Measurements from ENCODE around the gene CDH11. TPM values are rescaled to one million over a fixed set of nuclear protein-coding genes. Genes with fewer than 3 reads are reported as not detected.

CDH11 gene
- total RNA-seq, 1 donor from 2014 or later, result 31.7 TPM

DNA sequence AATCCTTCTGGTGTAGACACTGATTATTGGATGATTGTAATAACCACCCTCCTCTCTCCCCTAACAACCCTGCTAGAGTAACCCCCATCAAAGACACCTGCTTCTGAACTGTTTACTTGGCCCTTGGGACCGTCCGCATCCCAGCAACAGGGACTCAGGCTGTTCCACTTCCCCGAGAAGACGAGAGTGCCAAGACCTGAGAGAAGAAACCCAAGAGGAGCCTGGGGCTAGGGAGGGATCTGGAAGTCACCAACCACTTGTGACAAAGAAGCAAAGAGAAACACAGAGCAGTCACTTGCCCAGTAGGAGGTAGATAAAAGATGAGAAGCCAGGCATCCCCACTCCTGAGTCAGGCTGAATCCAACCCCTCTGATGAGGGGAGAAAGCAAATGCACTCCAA is 84.3 kb downstream of the CDH11 start:
- no peak for DNase-seq (ENCODE audit: low read depth, low spot score)
- Mint-ChIP-seq H3K4me3 (no peak overlapping the region), H3K4me1 (peaks cover 19% of the 10 kb centered on the region), H3K36me3 (ENCODE audit: low read depth) (peaks cover 6% of the 10 kb centered on the region), H3K27ac (ENCODE audit: unreplicated experiment) (no peak overlapping the region), H3K9me3 (no peaks in the 10 kb centered on the region), H3K27me3 (ENCODE audit: low read depth) (peaks cover 12% of the 10 kb centered on the region)
- TF ChIP-seq, protein P1, sequence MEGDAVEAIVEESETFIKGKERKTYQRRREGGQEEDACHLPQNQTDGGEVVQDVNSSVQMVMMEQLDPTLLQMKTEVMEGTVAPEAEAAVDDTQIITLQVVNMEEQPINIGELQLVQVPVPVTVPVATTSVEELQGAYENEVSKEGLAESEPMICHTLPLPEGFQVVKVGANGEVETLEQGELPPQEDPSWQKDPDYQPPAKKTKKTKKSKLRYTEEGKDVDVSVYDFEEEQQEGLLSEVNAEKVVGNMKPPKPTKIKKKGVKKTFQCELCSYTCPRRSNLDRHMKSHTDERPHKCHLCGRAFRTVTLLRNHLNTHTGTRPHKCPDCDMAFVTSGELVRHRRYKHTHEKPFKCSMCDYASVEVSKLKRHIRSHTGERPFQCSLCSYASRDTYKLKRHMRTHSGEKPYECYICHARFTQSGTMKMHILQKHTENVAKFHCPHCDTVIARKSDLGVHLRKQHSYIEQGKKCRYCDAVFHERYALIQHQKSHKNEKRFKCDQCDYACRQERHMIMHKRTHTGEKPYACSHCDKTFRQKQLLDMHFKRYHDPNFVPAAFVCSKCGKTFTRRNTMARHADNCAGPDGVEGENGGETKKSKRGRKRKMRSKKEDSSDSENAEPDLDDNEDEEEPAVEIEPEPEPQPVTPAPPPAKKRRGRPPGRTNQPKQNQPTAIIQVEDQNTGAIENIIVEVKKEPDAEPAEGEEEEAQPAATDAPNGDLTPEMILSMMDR (conservative IDR thresholded peaks at IDR 0.05), result no peak

DNA sequence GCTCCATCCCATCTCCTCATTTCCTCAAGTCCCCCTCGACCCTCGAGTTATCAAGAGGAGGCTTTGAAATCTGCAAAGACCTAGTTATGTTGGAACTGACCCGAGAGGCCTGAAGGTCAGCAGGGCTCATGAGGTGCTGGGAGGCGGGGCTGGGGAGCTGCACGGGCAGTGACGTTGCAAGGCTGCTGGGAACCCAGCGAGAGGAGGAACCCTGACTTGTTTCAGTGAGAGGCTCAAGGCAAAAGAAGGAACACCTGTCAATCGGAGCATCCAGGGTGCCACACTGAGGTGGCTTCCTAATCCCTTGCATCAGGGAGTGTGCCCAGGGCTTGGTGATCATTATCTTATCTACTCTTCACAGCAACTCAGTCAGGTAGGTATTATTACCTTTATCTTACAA is 86.9 kb downstream of the CDH11 start:
- peaks cover 15% of the 10 kb centered on the region for H3K4me1 Mint-ChIP-seq
- no peak for DNase-seq (ENCODE audit: low read depth, low spot score)
- no peaks in the 10 kb centered on the region for H3K36me3 Mint-ChIP-seq (ENCODE audit: low read depth)
- TF ChIP-seq, protein P1 (conservative IDR thresholded peaks at IDR 0.05), result no peak
- no peak overlapping the region for H3K4me3 Mint-ChIP-seq
- H3K9me3 Mint-ChIP-seq, result no peaks in the 10 kb centered on the region
- H3K27ac Mint-ChIP-seq (ENCODE audit: unreplicated experiment), result no peak overlapping the region
- peaks cover 12% of the 10 kb centered on the region for H3K27me3 Mint-ChIP-seq (ENCODE audit: low read depth)

DNA sequence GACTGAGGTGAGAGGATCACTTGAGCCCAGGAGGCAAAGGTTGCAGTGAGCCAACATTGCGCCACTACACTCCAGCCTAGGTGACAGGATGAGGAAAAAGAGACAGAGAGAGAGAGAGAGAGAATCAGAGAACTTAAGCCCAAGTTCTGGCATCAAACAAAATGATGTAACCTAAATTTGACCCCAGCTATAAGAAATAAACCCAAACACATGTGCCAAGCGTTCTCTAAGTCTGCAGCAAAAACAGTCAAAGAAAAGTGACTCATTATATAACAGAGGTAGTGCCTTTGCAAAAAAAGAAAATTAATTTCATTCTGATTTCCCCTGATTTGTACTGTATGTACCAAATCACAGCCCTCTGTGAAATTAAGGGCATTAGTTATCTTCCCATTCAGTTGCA is 89.5 kb downstream of the CDH11 start:
- TF ChIP-seq, protein P1 (conservative IDR thresholded peaks at IDR 0.05), result no peak
- H3K4me1 Mint-ChIP-seq, result peaks cover 6% of the 10 kb centered on the region
- no peaks in the 10 kb centered on the region for H3K27me3 Mint-ChIP-seq (ENCODE audit: low read depth)
- no peak for DNase-seq (ENCODE audit: low read depth, low spot score)
- H3K9me3 Mint-ChIP-seq, result no peaks in the 10 kb centered on the region
- no peaks in the 10 kb centered on the region for H3K36me3 Mint-ChIP-seq (ENCODE audit: low read depth)
- H3K4me3 Mint-ChIP-seq, result no peak overlapping the region
- no peak overlapping the region for H3K27ac Mint-ChIP-seq (ENCODE audit: unreplicated experiment)

DNA sequence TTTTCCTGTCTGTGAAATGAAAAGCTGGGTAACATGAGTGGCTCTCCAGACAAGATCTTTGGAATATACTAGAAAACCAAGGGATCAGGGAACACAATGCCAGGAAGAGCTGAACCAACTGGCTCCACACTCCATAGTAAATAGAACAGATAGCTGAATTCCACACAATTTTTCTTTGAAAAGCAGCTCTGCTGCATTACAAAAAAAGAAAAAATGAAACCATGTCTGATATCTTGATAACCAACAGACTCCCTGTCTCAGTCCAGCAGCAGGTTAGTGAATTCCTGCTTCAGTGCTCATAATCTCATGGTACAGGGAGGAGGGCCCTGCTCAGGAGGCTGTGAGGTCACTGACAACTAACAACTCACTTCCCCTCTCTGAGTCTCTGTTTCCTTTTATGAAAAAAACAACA is 97.1 kb downstream of the CDH11 start:
- Mint-ChIP-seq H3K27ac (ENCODE audit: unreplicated experiment) (no peak overlapping the region), H3K9me3 (peaks cover 4% of the 10 kb centered on the region), H3K4me1 (no peaks in the 10 kb centered on the region), H3K4me3 (no peak overlapping the region), H3K36me3 (ENCODE audit: low read depth) (no peaks in the 10 kb centered on the region), H3K27me3 (ENCODE audit: low read depth) (no peaks in the 10 kb centered on the region)
- DNase-seq (ENCODE audit: low read depth, low spot score), result no peak
- TF ChIP-seq, protein P1 (conservative IDR thresholded peaks at IDR 0.05), result no peak

GRCh38 chr16:65023802-65024201 is 98.1 kb downstream of the CDH11 start:
- Mint-ChIP-seq H3K9me3 (peaks cover 5% of the 10 kb centered on the region), H3K4me3 (no peak overlapping the region), H3K27ac (ENCODE audit: unreplicated experiment) (no peak overlapping the region), H3K36me3 (ENCODE audit: low read depth) (no peaks in the 10 kb centered on the region), H3K4me1 (no peaks in the 10 kb centered on the region), H3K27me3 (ENCODE audit: low read depth) (no peaks in the 10 kb centered on the region)
- TF ChIP-seq, protein P1 (conservative IDR thresholded peaks at IDR 0.05), result no peak
- no peak for DNase-seq (ENCODE audit: low read depth, low spot score)
